ENCODE results near the gene ADGRD1. TPM values are rescaled to one million over a fixed set of nuclear protein-coding genes. Genes with fewer than 3 reads are reported as not detected.
"Not testable (repeated sequence)": the region's sequence is repeated elsewhere in the genome, so short reads cannot be mapped to it uniquely, and the experiment has no call there.

ADGRD1 gene
- 0.57 TPM for polyA plus RNA-seq (2013, experiment 1 of 2)
- 0.89 TPM for polyA plus RNA-seq (2013, experiment 2 of 2)

GRCh38 chr12:130953771-130954543, at the start of gene ADGRD1:
Gene ADGRD1, plus strand, starts transcription at chr12:130953907. Its CDS starts 559 bp downstream, at chr12:130954466.
- Histone ChIP-seq H2AK5ac (ENCODE audit: low read length, severe bottlenecking) (no peak within 1 kb of the TSS), H3K14ac (ENCODE audit: low read length in 2 of 2) (no peak within 1 kb of the TSS), H3K4ac (ENCODE audit: low read depth in 1 of 2, low read length in 2 of 2) (no peak within 1 kb of the TSS), H3K9ac (ENCODE audit: low read length) (peak within 1 kb of the TSS; percentile 82), H4K91ac (ENCODE audit: low read length) (no peak within 1 kb of the TSS), H3K18ac (ENCODE audit: low read depth in 1 of 2, low read length in 2 of 2) (no peak within 1 kb of the TSS), H3K79me1 (replicated peaks; ENCODE audit: low read length, poor library complexity, severe bottlenecking) (no peaks in the 10 kb centered on the region), H3K36me3 (ENCODE audit: control insufficient read depth in 1 of 2, insufficient read depth in 2 of 2, low read depth in 1 of 2, low read length in 2 of 2) (no peaks in the 10 kb centered on the region), H2BK12ac (ENCODE audit: low read length in 2 of 2) (no peak within 1 kb of the TSS), H2BK120ac (ENCODE audit: low read depth, low read length) (no peak within 1 kb of the TSS), H3K4me2 (ENCODE audit: low read length, poor library complexity, severe bottlenecking) (no peak within 1 kb of the TSS), H3K27ac (ENCODE audit: low read length, poor library complexity, severe bottlenecking) (no peak within 1 kb of the TSS), H2BK5ac (ENCODE audit: low read depth, low read length, poor library complexity, severe bottlenecking) (no peak within 1 kb of the TSS), H3K9me3 (ENCODE audit: control insufficient read depth, low read length) (no peaks in the 10 kb centered on the region), H3K4me1 (ENCODE audit: control insufficient read depth, insufficient read depth, low read depth, low read length) (no peaks in the 10 kb centered on the region), H3K4me3 (ENCODE audit: insufficient read depth in 1 of 2, low read depth in 1 of 2, low read length in 2 of 2) (peak within 1 kb of the TSS in 1 of 2 experiments; percentile 82), H2BK15ac (ENCODE audit: low read depth, poor library complexity, severe bottlenecking) (no peak within 1 kb of the TSS), H3K27me3 (ENCODE audit: control insufficient read depth in 1 of 2, insufficient read depth in 1 of 2, low read length in 2 of 2) (peaks cover 7 to 16% of the 10 kb centered on the region in 2 experiments), H4K8ac (ENCODE audit: low read length) (peak within 1 kb of the TSS; percentile 29), H2AFZ (ENCODE audit: low read depth, low read length) (no peak within 1 kb of the TSS), H3K23ac (ENCODE audit: low read length in 2 of 2) (no peak within 1 kb of the TSS)
- WGBS = 3% methylated on average over 24 of the region's 24 CpGs
- DNase-seq = peak; percentile 59

DNA sequence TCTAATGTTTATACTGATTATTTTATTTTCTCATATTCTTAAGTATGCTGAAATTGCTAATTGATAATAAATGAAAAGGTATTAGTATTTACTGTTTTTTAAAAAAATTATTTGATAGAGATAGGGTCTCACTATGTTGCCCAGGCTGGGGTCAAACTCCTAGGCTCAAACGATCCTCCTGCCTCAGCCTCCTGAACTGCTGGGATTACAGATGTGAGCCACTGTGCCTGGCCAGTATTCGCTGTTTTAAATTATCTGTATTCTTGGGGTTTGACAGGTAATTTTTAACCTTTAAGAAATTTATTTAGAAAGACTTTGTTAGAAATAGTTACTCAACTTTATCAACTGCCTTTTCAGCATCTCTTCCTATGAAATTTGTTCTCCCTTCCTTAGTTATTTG, 49.6 kb upstream of the ADGRD1 start:
- DNase-seq = no peak
- Histone ChIP-seq H2AFZ (ENCODE audit: low read depth, low read length) (no peak overlapping the region), H2BK12ac (ENCODE audit: low read length in 2 of 2) (no peak overlapping the region), H3K9me3 (ENCODE audit: control insufficient read depth, low read length) (no peaks in the 10 kb centered on the region), H3K4me2 (ENCODE audit: low read length, poor library complexity, severe bottlenecking) (no peak overlapping the region), H3K18ac (ENCODE audit: low read depth in 1 of 2, low read length in 2 of 2) (no peak overlapping the region), H4K8ac (ENCODE audit: low read length) (no peak overlapping the region), H3K4me3 (ENCODE audit: insufficient read depth in 1 of 2, low read depth in 1 of 2, low read length in 2 of 2) (no peak overlapping the region), H3K27me3 (ENCODE audit: control insufficient read depth in 1 of 2, insufficient read depth in 1 of 2, low read length in 2 of 2) (peaks cover 0 to 3% of the 10 kb centered on the region in 2 experiments), H2BK120ac (ENCODE audit: low read depth, low read length) (no peak overlapping the region), H3K4ac (ENCODE audit: low read depth in 1 of 2, low read length in 2 of 2) (no peak overlapping the region), H3K36me3 (ENCODE audit: control insufficient read depth in 1 of 2, insufficient read depth in 2 of 2, low read depth in 1 of 2, low read length in 2 of 2) (no peaks in the 10 kb centered on the region), H3K14ac (ENCODE audit: low read length in 2 of 2) (no peak overlapping the region), H3K23ac (ENCODE audit: low read length in 2 of 2) (no peak overlapping the region), H3K27ac (ENCODE audit: low read length, poor library complexity, severe bottlenecking) (no peak overlapping the region), H2BK5ac (ENCODE audit: low read depth, low read length, poor library complexity, severe bottlenecking) (no peak overlapping the region), H4K91ac (ENCODE audit: low read length) (no peak overlapping the region), H3K9ac (ENCODE audit: low read length) (no peak overlapping the region), H3K79me1 (replicated peaks; ENCODE audit: low read length, poor library complexity, severe bottlenecking) (no peaks in the 10 kb centered on the region), H2AK5ac (ENCODE audit: low read length, severe bottlenecking) (no peak overlapping the region), H2BK15ac (ENCODE audit: low read depth, poor library complexity, severe bottlenecking) (no peak overlapping the region), H3K4me1 (ENCODE audit: control insufficient read depth, insufficient read depth, low read depth, low read length) (no peaks in the 10 kb centered on the region)
- WGBS = 96% methylated on average over 1 of the region's 2 CpGs

- H3K23ac ChIP-seq (ENCODE audit: low read length in 2 of 2); H3K36me3 ChIP-seq (ENCODE audit: control insufficient read depth in 1 of 2, insufficient read depth in 2 of 2, low read depth in 1 of 2, low read length in 2 of 2); H4K91ac ChIP-seq (ENCODE audit: low read length); H3K4ac ChIP-seq (ENCODE audit: low read depth in 1 of 2, low read length in 2 of 2); H3K79me1 ChIP-seq (replicated peaks; ENCODE audit: low read length, poor library complexity, severe bottlenecking); H3K18ac ChIP-seq (ENCODE audit: low read depth in 1 of 2, low read length in 2 of 2); H2BK12ac ChIP-seq (ENCODE audit: low read length in 2 of 2); H2BK120ac ChIP-seq (ENCODE audit: low read depth, low read length); H2AK5ac ChIP-seq (ENCODE audit: low read length, severe bottlenecking); H3K27me3 ChIP-seq (ENCODE audit: control insufficient read depth in 1 of 2, insufficient read depth in 1 of 2, low read length in 2 of 2); H3K9ac ChIP-seq (ENCODE audit: low read length); H3K14ac ChIP-seq (ENCODE audit: low read length in 2 of 2); H2BK5ac ChIP-seq (ENCODE audit: low read depth, low read length, poor library complexity, severe bottlenecking); H3K4me3 ChIP-seq (ENCODE audit: insufficient read depth in 1 of 2, low read depth in 1 of 2, low read length in 2 of 2); DNase-seq; H3K27ac ChIP-seq (ENCODE audit: low read length, poor library complexity, severe bottlenecking); H3K4me1 ChIP-seq (ENCODE audit: control insufficient read depth, insufficient read depth, low read depth, low read length); H3K9me3 ChIP-seq (ENCODE audit: control insufficient read depth, low read length); H4K8ac ChIP-seq (ENCODE audit: low read length); H3K4me2 ChIP-seq (ENCODE audit: low read length, poor library complexity, severe bottlenecking); H2AFZ ChIP-seq (ENCODE audit: low read depth, low read length); H2BK15ac ChIP-seq (ENCODE audit: low read depth, poor library complexity, severe bottlenecking): not testable (repeated sequence)
- 96% methylated on average over 19 of the region's 31 CpGs for WGBS
Observed at GRCh38 chr12:130904936-130905455, 48.7 kb upstream of the ADGRD1 start.

- no peaks in the 10 kb centered on the region for H3K79me1 ChIP-seq (replicated peaks; ENCODE audit: low read length, poor library complexity, severe bottlenecking)
- H3K4ac ChIP-seq (ENCODE audit: low read depth in 1 of 2, low read length in 2 of 2) = no peak overlapping the region
- H3K4me1 ChIP-seq (ENCODE audit: control insufficient read depth, insufficient read depth, low read depth, low read length) = no peaks in the 10 kb centered on the region
- no peak overlapping the region for H3K27ac ChIP-seq (ENCODE audit: low read length, poor library complexity, severe bottlenecking)
- peaks cover 0 to 3% of the 10 kb centered on the region in 2 experiments for H3K27me3 ChIP-seq (ENCODE audit: control insufficient read depth in 1 of 2, insufficient read depth in 1 of 2, low read length in 2 of 2)
- no peak overlapping the region for H3K4me3 ChIP-seq (ENCODE audit: insufficient read depth in 1 of 2, low read depth in 1 of 2, low read length in 2 of 2)
- no peak overlapping the region for H3K9ac ChIP-seq (ENCODE audit: low read length)
- no peak overlapping the region for H4K91ac ChIP-seq (ENCODE audit: low read length)
- DNase-seq = no peak
- H2AK5ac ChIP-seq (ENCODE audit: low read length, severe bottlenecking) = no peak overlapping the region
- H2BK12ac ChIP-seq (ENCODE audit: low read length in 2 of 2) = no peak overlapping the region
- H4K8ac ChIP-seq (ENCODE audit: low read length) = no peak overlapping the region
- H3K23ac ChIP-seq (ENCODE audit: low read length in 2 of 2) = no peak overlapping the region
- no peak overlapping the region for H2BK5ac ChIP-seq (ENCODE audit: low read depth, low read length, poor library complexity, severe bottlenecking)
- H3K4me2 ChIP-seq (ENCODE audit: low read length, poor library complexity, severe bottlenecking) = no peak overlapping the region
- H3K14ac ChIP-seq (ENCODE audit: low read length in 2 of 2) = no peak overlapping the region
- H3K18ac ChIP-seq (ENCODE audit: low read depth in 1 of 2, low read length in 2 of 2) = no peak overlapping the region
- no peaks in the 10 kb centered on the region for H3K36me3 ChIP-seq (ENCODE audit: control insufficient read depth in 1 of 2, insufficient read depth in 2 of 2, low read depth in 1 of 2, low read length in 2 of 2)
- WGBS = 89% methylated on average over 4 of the region's 4 CpGs
- no peak overlapping the region for H2BK15ac ChIP-seq (ENCODE audit: low read depth, poor library complexity, severe bottlenecking)
- H2AFZ ChIP-seq (ENCODE audit: low read depth, low read length) = no peak overlapping the region
- H3K9me3 ChIP-seq (ENCODE audit: control insufficient read depth, low read length) = peaks cover 18% of the 10 kb centered on the region
- no peak overlapping the region for H2BK120ac ChIP-seq (ENCODE audit: low read depth, low read length)
Observed at GRCh38 chr12:130909111-130909510, 44.6 kb upstream of the ADGRD1 start.
